GM06990 (cell line): Measurements from ENCODE around the gene ABCA13.

Experiments used
- DNase-seq: peaks from one replicate; pipeline ENCODE4 v3.0.0-alpha.2; 2011; ENCODE audit not compliant: insufficient read length; ENCODE audit errors: extremely low read depth
- H3K27me3 ChIP-seq: replicated peaks from 2 replicates; pipeline ENCODE4 v1.6.0; 2011; ENCODE audit warnings: low read length; ENCODE audit not compliant: control insufficient read depth, insufficient read depth
- H3K36me3 ChIP-seq: 2 replicates; pipeline ENCODE4 v1.5.1; 2011; ENCODE audit warnings: low read length; ENCODE audit not compliant: control insufficient read depth, insufficient read depth
- H3K4me3 ChIP-seq: replicated peaks from 2 replicates; pipeline ENCODE4 v1.5.1; 2011; ENCODE audit warnings: low read depth, mild to moderate bottlenecking, control low read depth, low read length
- CTCF ChIP-seq: IDR thresholded peaks from 2 replicates; pipeline ENCODE4 v1.5.1; 2011; ENCODE audit warnings: low read length, control low read depth, mild to moderate bottlenecking, inconsistent platforms; ENCODE audit not compliant: insufficient read depth, poor library complexity, severe bottlenecking

ABCA13 gene

GRCh38 chr7:48363174-48363573 lies 191.9 kb downstream of the ABCA13 start:
- TF ChIP-seq CTCF = no peak
- no peaks in the 10 kb centered on the region; the same call in 1 of the 2 replicates for H3K27me3 ChIP-seq
- no peak for DNase-seq
- H3K4me3 ChIP-seq = no peak overlapping the region
- H3K36me3 ChIP-seq = no peaks in the 10 kb centered on the region

DNA sequence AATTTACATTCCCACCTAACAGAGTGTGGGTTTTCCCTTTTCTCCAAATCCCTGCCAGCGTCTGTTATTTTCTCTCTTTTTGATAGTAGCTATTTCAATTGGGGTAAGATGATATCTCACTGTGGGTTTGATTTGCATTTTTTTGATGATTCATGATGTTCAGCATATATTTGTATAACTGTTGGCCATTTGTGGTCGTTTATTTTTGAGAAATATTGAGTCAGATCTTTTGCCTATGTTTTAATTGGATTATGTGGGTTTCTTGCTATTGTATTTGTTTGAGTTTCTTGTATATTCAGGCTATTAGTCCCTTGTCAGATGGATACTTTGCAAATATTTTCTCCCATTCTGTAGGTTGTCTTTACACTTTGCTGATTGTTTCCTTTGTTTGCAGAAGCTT lies 193.8 kb downstream of the ABCA13 start:
- H3K27me3 ChIP-seq = no peaks in the 10 kb centered on the region; the same call in 1 of the 2 replicates
- no peak overlapping the region for H3K4me3 ChIP-seq
- no peak for TF ChIP-seq CTCF
- H3K36me3 ChIP-seq = no peaks in the 10 kb centered on the region
- DNase-seq = no peak

DNA sequence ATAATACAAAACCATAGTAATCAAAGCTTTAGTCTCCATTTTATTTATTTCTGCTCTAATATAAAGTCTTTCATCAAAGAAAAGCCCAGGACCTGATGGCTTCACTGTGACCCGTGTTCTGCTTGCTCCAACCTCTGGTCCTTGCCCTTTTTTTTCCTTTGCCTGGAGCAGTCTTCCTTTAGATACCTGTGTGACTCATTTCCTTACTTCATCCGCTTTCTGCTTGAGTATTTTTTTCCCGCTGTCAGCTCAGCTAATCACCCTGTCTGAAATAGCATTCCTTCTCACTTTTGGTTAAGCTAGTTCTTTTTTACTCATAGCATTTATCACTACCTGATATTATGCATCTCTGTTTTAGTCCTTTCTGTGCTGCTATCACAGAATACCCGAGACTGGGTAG lies 194.8 kb downstream of the ABCA13 start:
- no peak for TF ChIP-seq CTCF
- Histone ChIP-seq H3K36me3 (no peaks in the 10 kb centered on the region), H3K4me3 (no peak overlapping the region), H3K27me3 (no peaks in the 10 kb centered on the region)
- DNase-seq = no peak

- no peak for TF ChIP-seq CTCF
- H3K27me3 ChIP-seq = no peaks in the 10 kb centered on the region
- no peak for DNase-seq
- no peaks in the 10 kb centered on the region for H3K36me3 ChIP-seq
- no peak overlapping the region for H3K4me3 ChIP-seq
These were observed 205.0 kb downstream of the ABCA13 start for GRCh38 chr7:48376263-48376662.

GRCh38 chr7:48380921-48381320 lies 209.7 kb downstream of the ABCA13 start:
- Histone ChIP-seq H3K27me3 (no peaks in the 10 kb centered on the region), H3K4me3 (no peak overlapping the region), H3K36me3 (no peaks in the 10 kb centered on the region)
- no peak for DNase-seq
- TF ChIP-seq CTCF = no peak

GRCh38 chr7:48381571-48381970 lies 210.3 kb downstream of the ABCA13 start:
- TF ChIP-seq CTCF = no peak
- no peaks in the 10 kb centered on the region for H3K27me3 ChIP-seq
- no peak overlapping the region for H3K4me3 ChIP-seq
- H3K36me3 ChIP-seq = no peaks in the 10 kb centered on the region
- no peak for DNase-seq
